ENCODE measurements around the gene GFOD1.

GFOD1 gene

DNA sequence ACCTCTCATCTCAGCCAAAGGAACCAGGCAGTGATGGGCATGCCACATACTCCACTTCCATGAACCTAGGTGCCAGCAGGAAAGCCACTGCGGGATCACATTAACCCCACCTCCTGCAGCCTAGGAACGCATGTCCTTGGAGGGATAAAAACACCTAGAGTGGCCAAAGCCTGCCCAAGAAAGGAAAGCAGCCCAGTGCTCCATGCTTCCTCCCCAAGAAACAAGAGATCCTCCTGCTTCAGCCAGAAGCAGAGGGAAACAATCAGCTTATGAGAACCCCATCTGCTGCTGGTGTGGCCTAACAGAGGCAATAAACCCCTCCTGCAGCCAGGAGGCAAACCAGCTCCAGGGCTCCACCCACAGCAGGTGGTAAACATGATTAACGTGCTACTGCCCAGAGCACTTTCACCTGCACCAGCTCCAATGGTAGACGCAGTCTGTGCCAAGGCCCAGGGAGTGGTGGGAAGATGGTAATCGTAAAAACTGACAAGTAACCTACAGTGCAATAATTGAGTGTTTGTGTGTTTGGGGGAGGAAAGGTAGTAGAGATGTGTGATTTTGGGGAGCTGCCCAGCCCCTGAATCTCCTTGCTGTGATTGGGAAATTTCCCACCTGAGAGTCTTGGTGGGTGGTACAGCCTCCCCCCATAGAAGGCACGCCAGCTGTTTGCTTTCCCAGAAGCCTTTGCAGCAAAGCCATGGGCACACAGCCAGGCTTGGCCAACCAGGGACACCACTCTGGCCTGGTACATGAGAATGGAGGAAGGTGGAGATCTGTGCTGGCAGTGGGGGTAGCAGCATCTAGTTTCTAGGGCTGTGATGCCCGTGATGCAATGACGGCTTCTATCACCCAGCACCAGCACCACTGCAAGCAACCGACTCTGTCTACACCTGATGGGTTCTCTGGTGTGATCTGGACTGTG lies 108.5 kb downstream of the GFOD1 start:
- DNase-seq (ENCODE audit: low read depth in 2 of 2): no peak

DNA sequence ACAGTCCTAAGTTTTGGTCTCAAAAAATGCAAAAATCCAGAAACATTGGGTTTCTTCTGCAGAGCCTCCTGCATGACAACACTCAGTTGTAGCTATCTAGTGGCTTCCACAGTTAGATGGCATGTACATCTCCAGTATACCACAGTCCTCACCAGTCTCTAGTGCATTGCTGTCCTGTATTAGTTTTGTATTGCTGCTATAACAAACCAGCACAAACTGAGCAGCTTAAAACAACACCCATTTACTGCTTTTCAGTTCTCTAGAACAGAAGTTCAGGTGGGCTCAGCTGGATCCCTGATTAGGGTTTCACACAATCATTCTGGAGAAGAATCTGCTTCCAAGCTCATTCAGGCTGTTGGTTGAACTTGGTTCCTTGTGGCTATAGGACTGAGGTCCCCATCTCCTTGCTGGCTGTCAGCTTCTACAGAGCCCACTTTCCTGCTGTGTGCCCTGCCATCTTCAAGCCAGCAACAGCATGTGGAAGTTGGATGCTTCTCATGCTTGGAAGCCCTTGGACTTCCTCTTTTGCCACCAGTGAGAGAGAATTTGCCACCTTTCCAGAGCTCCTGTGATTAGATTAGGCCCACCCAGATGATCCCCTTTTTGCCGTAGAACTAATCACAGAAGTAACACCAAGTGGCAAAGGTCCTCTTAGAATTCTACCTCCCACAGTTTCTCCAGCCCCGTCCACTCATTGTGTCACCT lies 110.2 kb downstream of the GFOD1 start:
- no peak for DNase-seq (ENCODE audit: low read depth in 2 of 2)

DNA sequence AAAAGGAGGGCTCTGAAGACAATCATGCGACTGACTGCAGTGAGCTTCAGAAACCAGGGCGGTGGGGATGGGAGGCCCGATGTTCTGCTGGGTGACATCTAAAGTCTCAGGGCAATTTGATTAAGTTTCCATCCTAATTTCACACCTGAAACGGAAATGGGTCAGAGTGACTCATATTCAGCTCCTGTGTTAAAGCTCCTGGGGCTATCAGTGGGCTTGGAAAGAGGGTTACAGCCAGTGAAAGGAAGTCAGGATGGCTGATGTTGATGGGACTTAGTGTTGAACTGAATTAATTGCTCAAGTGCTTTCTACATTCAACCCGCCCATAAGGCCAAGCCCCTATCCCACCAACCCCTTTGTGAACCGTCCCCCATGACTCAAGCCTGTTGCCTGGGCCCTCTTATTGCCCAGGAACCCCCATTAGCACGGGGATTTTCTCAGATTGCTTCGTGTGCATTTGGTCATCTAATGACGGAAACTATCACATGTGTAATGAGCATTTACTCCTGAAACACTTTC lies 112.0 kb downstream of the GFOD1 start:
- peak; percentile 30 to 49 for DNase-seq (ENCODE audit: low read depth in 2 of 2)

DNA sequence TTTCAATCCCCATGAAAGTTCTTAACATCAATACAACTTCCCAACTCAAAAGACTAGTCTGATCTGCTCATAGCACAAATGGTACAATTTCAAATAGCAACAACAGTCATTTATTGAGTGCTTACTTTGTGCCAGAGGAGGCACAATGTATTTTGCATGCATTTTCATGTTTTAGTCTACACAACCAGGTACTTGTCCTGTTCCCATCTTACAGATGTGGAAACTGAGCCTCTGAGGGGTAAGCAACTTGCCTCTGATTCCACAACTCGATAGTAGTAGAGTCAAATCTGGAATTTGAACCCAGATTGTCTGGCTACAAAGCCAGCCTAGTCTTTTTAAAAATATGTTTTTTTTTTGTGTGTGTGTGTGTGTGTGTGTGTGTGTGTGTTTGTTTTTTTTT lies 113.5 kb downstream of the GFOD1 start:
- DNase-seq (ENCODE audit: low read depth in 2 of 2): no peak

DNA sequence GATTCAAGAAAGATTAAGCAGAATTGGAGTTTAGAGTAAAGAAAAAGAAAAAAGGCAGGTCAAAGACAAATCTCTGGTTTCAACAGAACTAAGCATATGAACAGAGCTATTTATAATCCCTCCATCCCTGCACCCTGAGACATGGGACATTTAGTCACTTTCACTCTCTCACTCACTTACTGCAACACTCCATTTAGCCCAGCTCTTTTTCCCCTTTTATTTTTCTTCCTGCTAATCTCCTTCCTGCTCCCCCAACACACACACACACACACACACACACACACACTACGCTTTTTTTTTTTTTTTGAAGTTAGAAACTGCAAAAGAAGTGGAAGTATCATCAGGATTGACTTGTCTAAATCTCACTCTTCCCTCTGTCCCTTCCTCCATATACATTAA lies 113.9 kb downstream of the GFOD1 start:
- no peak for DNase-seq (ENCODE audit: low read depth in 2 of 2)

DNA sequence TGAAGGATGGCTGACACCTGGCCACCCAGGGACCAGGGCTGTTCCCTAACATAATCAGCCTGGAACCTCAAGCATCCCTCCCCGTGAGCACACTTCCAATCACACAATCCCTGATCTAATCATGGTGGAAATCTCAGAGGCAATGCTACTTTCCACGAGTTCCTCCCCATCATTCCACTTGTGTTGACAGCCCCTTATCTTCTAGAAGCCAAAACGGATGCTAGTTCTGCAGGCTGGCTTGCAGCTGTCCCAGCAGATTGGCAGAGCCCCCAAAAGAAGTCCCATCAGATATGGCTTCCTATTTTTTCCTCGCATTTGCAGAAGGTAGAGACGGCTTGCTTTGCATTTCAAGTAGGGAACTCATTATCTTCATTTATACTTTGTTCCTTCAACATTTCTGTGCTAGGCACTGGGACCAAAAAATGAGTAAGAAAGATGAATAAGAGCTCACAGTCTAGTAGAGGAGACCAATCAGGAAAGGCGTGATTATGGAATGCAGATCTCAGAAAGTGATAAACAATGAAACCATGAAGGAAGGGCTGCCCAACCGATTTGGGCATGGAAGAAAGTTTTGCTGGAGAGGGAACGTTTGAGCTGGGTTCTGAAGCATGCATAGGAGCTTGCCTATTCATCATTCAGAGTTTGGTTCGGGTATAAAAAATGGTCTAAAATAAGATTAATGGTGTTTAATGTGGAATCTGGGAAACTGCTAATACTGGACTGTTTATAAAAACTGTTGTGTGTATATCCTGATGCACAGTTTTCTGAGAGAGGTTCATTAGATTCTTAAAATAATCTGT lies 114.5 kb downstream of the GFOD1 start:
- DNase-seq (ENCODE audit: low read depth in 2 of 2): no peak

DNA sequence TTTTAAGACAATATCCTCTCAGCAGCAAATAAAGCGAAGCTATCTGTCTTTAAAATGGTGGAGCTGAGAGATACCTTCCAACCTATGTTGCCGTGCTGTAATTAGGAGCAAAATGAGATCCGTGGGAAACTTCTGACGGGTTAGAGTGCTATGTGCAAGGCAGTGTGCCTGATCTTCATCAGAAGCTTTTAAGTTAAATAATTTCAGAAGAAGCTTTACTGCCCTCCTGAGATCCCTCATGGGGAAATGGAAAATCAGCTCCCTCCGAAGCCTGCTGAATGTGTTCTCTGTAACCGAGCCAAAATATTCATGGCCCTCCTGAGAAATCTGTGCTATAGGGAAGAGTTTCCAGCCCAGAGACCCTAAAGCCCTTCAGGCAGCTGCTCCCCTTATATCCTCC lies 115.3 kb downstream of the GFOD1 start:
- DNase-seq (ENCODE audit: low read depth in 2 of 2): no peak

DNA sequence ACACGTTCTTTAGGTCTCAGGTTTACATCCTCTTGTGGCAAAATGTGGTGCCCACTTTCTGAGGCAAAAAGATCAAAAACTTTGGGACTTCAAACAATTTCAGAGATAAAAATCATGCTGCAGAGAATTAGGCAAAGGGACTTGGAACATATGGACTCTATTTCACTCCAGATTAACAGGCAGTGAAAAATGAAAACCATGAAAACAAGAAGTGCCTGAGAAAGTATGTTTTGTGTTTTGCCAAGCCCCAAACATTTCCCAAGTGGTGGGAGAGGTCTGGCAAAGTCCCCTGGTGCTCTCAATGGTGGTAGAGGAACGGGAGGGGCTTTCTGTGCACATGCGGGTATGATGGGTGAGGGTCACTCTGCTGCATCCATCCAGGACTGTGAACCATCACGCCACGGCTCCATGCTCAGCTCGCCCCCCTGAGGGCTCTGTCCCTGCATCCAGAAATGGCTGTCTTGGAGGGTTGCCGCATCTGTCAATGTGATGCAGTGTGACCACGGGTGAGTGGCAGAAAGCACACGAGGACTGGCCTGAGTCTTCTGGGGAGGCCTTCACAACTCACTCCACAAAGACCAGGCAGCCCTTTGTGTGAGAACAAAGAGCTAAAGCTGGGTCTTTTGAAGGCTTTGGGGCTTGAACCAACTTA lies 115.9 kb downstream of the GFOD1 start:
- DNase-seq (ENCODE audit: low read depth in 2 of 2): no peak

DNA sequence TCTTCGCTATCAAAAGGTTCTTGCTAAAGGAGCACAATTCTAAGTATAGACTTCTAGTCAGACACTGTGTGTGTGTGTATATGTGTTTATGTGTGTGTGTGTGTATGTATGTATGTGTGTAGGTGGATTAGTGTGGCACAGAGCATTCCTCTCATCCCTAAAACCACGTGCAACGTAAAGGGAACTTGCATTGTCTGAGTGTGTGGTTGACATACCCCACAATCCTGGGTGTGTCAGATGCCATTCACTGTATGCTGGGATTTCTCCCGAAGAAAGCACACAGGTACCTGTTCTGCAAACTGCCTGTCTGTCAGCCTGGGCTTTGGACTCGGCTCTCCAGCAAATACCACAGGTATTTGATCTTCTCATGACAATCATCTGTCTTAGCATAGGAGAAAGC lies 116.8 kb downstream of the GFOD1 start:
- DNase-seq (ENCODE audit: low read depth in 2 of 2): no peak

DNA sequence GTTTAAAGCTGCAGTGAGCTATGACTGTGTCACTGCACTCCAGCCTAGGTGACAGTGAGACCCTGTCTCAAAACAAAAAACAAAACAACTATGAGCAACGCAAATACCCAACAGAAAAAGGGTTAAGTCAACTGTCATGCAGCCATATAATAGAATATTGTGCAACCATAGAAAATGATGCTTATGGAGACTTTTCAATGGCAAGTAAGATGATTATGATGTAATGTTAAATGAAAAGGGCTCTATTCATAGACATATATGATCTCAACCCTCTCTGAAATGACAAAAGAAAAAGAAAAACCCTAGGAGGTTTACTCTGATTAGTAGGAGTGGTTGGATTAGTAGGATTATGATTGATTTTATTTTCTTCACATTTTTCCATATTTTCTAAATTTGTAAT lies 117.8 kb downstream of the GFOD1 start:
- DNase-seq (ENCODE audit: low read depth in 2 of 2): no peak

DNA sequence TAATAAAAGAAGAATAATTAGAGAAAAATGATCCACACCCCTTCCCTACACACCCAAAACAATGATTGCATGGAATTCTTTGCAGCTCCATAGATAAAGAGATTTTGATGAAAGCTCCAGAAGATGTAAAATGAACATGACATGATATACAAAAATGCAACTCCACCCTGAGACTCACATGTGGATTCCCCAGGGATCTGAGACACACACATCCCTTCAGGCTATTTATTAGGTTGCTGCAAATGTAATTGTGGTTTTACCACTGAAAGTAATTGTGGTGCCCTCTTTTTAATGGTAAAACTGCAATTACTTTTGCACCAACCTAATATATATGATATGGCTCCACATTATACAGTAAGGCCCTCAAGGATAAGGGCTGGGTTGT lies 118.7 kb downstream of the GFOD1 start:
- DNase-seq (ENCODE audit: low read depth in 2 of 2): no peak

DNA sequence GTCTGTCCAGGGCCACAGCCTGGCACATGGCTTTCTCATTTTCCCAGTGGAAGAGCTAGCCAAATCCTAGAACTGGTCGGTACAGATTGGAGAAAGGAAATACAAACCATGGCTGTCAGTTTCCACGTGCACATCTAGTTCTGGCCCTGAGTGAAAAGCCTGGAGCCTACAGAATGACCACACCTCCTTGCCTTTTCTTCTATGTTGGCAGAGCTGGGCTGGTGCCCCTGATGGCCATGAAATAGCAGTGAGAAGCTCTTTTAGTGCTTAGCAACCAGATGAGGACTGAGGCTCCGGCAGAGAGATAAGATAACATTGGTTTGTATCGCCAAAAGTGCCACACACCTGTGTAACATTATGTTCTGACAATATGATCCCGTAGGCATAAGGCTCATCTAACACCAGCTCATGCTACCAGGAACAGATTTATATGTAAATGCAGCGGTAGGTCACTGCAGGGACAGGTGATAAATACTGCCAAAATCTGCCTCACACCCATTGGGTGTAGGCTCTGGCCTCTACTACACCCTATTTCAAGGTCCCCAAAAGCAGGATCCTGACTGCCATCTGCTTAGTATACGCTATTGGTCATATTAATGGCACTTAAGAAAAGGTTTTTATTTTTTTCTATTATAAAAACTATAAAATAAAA lies 119.2 kb downstream of the GFOD1 start:
- no peak for DNase-seq (ENCODE audit: low read depth in 2 of 2)

DNA sequence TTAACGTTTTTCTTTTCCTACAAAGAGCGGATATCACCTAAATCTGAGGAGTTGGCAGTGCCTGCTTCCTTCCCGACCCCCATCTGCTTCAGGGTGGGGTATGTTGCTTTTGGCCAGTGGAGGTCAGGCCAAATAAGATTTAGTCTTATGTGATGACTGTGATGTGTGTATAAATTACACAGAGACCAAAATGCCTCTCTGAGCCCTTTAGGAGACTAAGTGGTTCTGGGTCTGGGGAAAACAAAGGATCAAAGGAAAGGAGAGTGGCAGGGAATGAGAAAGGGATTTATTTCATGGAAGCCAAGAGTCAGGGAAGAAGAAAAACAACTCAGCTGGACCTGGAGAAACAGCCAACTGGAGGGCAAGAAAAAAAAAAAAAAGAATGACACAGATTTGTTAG lies 120.0 kb downstream of the GFOD1 start:
- no peak for DNase-seq (ENCODE audit: low read depth in 2 of 2)

DNA sequence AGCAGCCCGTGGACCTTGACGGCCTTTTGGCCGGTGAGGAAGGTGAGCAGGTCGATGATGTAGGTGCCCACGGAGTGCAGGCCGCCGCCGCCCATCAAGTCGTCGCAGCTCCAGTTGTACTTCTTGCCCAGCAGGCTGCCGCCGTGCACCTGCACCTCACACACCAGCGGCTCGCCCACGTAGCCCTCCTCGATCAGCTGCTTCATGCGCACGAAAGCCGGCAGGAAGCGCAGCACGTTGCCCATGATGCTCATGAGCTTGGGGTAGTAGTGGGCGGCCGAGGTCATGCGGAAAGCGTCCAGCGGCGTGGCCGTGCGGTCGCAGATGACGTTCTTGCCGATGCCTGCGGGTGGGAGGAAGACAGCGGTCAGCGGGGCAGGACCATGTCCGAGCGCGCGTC lies 122.1 kb downstream of the GFOD1 start:
- DNase-seq (ENCODE audit: low read depth in 2 of 2): no peak

DNA sequence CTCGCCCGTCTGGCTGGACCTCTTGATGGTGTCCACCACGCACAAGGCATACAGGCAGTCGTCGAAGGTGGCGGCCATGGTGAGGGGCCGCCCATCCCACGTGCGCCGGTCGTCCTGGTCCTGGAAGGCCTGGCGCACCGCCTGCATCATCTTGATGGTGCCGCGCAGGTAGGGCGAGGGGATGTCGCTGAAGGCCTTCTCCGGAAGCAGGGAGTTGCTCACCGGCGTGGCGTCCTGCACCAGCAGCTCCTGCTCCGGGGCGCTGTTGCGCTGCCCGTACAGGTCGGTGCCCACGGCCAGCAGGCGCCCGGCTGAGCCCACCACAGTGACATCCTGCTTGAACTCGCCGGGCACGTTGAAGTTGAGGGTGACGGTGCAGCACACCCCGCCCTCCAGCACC lies 122.6 kb downstream of the GFOD1 start:
- DNase-seq (ENCODE audit: low read depth in 2 of 2): no peak

DNA sequence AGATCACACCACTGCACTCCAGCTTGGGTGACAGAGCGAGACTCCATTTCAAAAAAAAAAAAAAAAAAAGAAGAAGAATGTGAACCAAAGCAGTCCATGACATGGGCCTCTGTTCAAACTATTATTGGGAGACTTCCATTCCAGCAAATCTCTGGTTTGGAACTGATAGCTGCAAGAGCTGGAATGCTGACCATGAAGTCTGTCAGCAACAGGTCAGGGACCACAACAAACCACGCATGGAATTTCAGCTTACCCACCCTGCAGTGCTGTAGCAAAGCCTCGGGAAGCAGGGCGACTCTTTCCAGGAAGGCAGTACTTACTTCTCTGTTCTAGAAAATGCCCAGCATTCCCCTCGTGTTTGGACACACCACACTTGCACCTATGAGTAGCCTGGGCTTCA lies 125.0 kb downstream of the GFOD1 start:
- no peak for DNase-seq (ENCODE audit: low read depth in 2 of 2)

DNA sequence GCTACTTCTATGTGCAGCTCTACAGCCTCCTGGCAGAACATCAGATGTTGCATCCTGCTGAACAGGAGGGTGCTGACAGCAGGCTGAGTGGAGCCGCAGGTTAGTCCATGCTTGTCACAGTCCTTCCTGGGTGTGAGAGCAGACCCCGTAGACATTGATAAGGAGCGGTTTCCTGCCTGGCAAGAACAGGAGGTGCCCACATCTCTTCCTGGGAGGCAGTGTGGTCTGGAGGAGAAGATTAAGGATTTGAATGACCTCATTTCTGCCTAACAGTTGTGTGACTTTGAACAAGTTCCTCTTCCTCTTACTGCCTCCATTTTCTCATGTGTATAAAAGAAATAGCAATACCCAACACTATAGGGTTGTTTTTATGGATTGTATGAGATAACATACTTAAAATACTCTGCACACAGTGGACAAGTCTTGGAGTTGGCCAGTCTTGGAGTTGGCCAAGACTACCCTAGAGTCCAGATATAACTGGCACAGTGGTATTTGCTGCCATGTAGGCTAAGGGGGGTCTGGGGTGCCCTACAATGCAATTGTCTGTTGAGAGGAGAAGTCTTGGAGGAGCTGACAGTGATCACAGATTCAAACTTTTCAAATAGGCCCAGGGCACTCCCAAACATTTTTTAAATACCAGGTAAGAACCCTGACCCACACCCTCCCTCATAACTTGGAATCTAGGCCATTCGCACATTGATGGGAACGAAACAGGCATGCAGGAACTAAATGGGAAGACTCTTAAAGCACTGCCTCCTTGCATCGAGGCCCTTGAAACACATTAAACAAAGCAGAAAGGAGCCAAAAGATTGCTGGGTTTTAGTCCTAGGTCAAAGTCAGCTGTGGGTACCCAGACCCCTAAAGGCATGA lies 126.5 kb downstream of the GFOD1 start:
- DNase-seq (ENCODE audit: low read depth in 2 of 2): no peak

DNA sequence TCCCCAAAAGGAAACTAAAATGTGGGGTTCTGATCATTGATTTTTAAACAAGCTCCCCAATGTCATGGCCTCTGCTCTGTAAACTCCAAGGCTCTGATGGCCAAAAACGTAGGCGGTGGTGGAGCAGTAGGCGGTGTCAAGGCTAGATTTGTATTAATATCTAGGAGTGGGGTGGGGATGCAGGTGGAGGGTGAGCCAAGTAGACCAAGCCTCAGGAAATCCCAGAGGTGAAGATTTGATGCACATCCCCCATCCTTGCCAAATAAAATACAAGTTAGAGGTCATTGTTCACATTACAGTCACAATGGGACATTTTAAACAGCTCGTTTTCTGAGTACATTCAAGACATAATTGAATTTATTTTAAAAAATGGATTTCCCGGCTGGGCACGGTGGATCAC lies 128.1 kb downstream of the GFOD1 start:
- DNase-seq (ENCODE audit: low read depth in 2 of 2): no peak

DNA sequence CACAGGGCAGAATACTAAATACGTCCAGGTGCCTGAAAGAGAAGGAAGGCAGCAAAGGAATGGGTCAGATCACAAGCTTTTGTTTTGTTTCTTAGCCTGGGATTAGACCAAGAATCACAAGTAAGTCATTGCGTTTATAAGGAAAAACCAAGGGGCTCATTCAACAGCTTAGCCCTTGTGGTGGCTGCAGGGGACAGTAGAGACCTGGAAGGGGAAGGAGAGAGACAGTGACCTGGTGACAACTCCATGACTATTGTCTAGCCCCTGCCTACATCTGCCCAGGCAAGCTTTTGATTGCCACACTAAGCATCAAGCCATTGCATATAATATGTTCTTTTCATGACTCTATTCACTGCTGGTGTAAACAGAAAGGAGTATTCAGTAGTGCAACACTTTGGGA lies 128.9 kb downstream of the GFOD1 start:
- no peak for DNase-seq (ENCODE audit: low read depth in 2 of 2)

DNA sequence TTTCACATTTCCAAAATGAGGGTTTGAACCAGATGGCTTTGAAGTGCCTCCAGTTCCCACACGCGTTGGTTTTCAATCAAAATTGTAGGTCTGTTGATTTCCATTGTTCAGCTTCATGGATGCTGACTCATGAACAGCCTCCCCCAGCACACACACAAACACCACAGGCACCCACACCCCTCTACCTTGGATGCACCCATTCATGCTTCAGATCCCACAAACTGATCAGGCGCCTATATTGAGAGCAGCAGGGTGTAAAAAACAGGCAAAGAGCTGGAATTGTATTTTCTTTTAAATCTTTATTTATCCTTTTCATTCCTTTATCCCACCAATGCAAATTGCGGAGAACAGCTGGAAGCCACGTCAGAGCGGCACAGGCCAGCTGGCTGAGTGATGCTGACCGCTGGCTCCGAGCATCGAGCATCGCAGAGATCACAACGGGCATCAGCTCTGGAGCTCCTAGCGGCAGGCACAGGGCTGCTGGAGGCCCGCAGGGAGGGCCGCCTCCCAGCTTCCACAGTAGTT lies 129.8 kb downstream of the GFOD1 start:
- DNase-seq (ENCODE audit: low read depth in 2 of 2): no peak

Measured in stimulated activated CD8-positive, alpha-beta memory T cell treated with anti-CD3 and anti-CD28 coated beads, Interleukin-15, amount 100 ng/mL, for 48 hours (primary cell).